Measurements from ENCODE around the gene ZNF107. TPM values are rescaled to one million over a fixed set of nuclear protein-coding genes. Genes with fewer than 3 reads are reported as not detected.

The ZNF107 gene
- total RNA-seq, 2 donors from 2014 or later = 4.1 to 5.5 TPM

- no peak overlapping the region for H3K9ac ChIP-seq (ENCODE audit: low read depth in 2 of 2, low read length in 2 of 2)
- TF ChIP-seq, protein P1, sequence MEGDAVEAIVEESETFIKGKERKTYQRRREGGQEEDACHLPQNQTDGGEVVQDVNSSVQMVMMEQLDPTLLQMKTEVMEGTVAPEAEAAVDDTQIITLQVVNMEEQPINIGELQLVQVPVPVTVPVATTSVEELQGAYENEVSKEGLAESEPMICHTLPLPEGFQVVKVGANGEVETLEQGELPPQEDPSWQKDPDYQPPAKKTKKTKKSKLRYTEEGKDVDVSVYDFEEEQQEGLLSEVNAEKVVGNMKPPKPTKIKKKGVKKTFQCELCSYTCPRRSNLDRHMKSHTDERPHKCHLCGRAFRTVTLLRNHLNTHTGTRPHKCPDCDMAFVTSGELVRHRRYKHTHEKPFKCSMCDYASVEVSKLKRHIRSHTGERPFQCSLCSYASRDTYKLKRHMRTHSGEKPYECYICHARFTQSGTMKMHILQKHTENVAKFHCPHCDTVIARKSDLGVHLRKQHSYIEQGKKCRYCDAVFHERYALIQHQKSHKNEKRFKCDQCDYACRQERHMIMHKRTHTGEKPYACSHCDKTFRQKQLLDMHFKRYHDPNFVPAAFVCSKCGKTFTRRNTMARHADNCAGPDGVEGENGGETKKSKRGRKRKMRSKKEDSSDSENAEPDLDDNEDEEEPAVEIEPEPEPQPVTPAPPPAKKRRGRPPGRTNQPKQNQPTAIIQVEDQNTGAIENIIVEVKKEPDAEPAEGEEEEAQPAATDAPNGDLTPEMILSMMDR (IDR thresholded peaks at IDR 0.05) = no peak
- no peak for DNase-seq
These were observed 32.5 kb upstream of the ZNF107 start for GRCh38 chr7:64633401-64633800.

DNA sequence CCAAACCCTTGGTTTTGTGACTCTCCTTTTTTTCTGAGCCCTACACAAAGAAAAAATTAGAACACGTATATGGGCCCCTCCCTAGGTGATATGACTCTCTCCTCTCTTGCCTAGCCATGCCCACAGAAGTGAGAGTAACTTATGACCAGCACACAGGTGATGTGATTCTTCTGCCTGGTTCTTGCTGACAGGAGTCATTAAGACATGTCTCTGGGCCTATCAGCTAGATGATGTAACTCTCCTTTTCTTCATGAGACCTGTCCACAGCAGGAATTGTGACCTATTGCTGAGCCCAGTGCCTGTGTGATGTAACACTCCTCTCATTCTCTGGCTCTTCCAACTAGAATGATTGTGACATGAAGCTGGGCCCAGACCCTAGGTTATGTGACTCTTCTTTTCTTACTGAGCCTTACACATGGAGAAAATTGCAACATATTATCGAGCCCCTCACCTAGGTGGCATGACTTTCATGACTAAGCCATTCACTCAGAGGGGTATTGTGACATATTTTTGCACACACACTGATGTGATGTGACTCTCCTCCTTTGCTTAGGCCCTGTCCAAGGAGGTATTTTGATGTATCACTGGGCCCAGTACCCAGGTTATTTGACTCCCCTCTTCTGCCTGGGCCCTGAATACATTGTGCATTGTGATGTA lies 31.4 kb upstream of the ZNF107 start:
- TF ChIP-seq, protein P1 (IDR thresholded peaks at IDR 0.05) = no peak
- Histone ChIP-seq H3K27ac (no peak overlapping the region), H3K27me3 (no peaks in the 10 kb centered on the region), H3K9me3 (no peaks in the 10 kb centered on the region), H3K9ac (ENCODE audit: low read depth in 2 of 2, low read length in 2 of 2) (no peak overlapping the region), H3K4me1 (no peaks in the 10 kb centered on the region), H3K4me3 (no peak overlapping the region), H3K36me3 (no peaks in the 10 kb centered on the region)
- intact Hi-C loops (cut with DNase I) = no loop called here
- no peak for DNase-seq

More at GRCh38 chr7:64633401-64633800, 32.5 kb upstream of the ZNF107 start:
- Histone ChIP-seq H3K9me3 (no peaks in the 10 kb centered on the region), H3K27me3 (no peaks in the 10 kb centered on the region), H3K4me3 (no peak overlapping the region), H3K4me1 (no peaks in the 10 kb centered on the region), H3K27ac (no peak overlapping the region), H3K36me3 (no peaks in the 10 kb centered on the region)
- intact Hi-C loops (cut with DNase I) = no loop called here

- no peak overlapping the region for H3K27ac ChIP-seq
- no peak overlapping the region for H3K9ac ChIP-seq (ENCODE audit: low read depth in 2 of 2, low read length in 2 of 2)
- no peaks in the 10 kb centered on the region for H3K27me3 ChIP-seq
- intact Hi-C loops (cut with DNase I) = no loop called here
- no peak overlapping the region for H3K4me3 ChIP-seq
- H3K4me1 ChIP-seq = no peaks in the 10 kb centered on the region
- no peaks in the 10 kb centered on the region for H3K36me3 ChIP-seq
- TF ChIP-seq, protein P1 (IDR thresholded peaks at IDR 0.05) = no peak
- no peaks in the 10 kb centered on the region for H3K9me3 ChIP-seq
- no peak for DNase-seq
These were observed 29.5 kb upstream of the ZNF107 start for GRCh38 chr7:64636386-64636785.

DNA sequence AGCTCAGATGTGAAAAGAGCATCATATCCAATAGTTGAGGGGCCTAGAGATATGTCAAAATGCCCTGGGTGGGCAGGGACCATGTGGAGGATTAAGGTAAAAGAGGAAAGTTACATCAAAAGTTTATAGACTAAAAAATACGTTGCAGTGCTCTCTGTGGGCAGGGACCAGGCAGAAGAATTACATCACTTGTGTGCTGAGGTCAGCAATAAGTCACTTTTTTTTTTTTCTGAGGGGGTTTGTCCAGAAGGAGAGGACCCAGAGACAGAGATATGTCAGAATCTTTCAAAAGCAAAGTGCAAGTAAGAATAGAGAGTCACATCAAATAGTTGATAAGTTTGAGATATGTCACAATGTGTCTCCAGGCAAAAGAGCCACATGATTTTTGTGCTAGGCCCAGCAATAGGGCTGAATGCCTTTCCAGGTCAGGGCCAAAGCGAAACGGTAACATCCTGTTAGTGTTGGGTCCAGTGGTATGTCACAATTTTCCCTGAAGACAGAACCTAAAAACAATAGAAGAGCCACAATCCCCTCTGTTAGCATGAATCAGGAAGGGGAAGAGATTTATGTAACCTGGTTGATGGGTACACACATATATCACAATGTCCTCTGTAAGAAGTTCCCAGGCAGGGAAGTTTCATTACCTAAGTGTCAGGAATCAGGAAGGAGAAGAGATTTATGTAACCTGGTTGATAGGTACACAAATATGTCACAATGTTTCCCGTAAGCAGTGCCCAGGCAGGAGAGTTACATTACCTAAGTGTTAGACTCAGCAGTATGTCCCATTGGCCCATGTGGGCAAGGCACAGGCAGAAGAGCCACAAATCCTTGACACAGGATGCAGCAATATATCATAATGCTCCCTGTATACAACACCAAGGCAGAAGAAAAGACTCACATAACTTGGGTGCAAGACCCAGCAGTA lies 28.1 kb upstream of the ZNF107 start:
- Histone ChIP-seq H3K4me1 (no peaks in the 10 kb centered on the region), H3K9me3 (no peaks in the 10 kb centered on the region), H3K4me3 (no peak overlapping the region), H3K36me3 (no peaks in the 10 kb centered on the region), H3K9ac (ENCODE audit: low read depth in 2 of 2, low read length in 2 of 2) (no peak overlapping the region), H3K27ac (no peak overlapping the region), H3K27me3 (no peaks in the 10 kb centered on the region)
- no peak for DNase-seq
- intact Hi-C loops (cut with DNase I) = no loop called here
- TF ChIP-seq, protein P1 (IDR thresholded peaks at IDR 0.05) = no peak

GRCh38 chr7:64638822-64639221 lies 27.1 kb upstream of the ZNF107 start:
- no peak overlapping the region for H3K9ac ChIP-seq (ENCODE audit: low read depth in 2 of 2, low read length in 2 of 2)
- H3K4me3 ChIP-seq = no peak overlapping the region
- H3K4me1 ChIP-seq = no peaks in the 10 kb centered on the region
- no peaks in the 10 kb centered on the region for H3K36me3 ChIP-seq
- no peaks in the 10 kb centered on the region for H3K27me3 ChIP-seq
- H3K27ac ChIP-seq = no peak overlapping the region
- intact Hi-C loops (cut with DNase I) = no loop called here
- no peak for DNase-seq
- H3K9me3 ChIP-seq = no peaks in the 10 kb centered on the region
- TF ChIP-seq, protein P1 (IDR thresholded peaks at IDR 0.05) = no peak

All from colonic mucosa (tissue), 4 donors.